ENCODE results near the gene S100A13.
"Not testable (repeated sequence)": the region's sequence is repeated elsewhere in the genome, so short reads cannot be mapped to it uniquely, and the experiment has no call there.

S100A13 gene

DNA sequence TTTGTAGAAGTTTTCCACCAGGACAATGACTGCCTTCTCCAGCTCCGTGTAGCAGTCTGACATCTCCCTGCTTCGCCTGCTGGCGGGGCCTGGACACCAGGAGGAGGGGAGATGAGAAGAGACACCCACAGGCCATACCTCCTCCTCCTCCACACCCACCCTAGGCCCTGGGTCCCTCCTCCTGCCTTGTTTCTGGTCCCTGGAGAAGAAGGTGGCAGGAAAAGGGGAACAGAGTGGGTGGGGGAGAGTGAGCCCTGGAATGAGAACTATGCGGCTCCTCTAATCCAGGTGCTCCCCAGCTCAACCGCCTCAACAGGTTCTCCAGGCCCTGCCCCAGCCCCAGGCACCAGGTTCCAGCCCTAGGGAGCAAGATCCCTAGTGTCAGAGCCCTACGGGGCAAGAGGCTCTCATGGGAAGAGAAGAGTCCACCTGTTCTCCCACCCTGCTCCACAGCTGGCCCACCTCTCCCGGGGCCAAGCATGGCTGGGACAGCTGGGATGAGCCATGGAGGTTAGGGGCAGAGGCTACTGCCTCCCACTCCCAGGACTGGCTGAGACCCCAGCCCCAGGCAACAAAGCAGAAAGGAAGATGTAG, 19.1 kb downstream of the S100A13 start:
- no peak for DNase-seq (ENCODE audit: low read depth)

DNA sequence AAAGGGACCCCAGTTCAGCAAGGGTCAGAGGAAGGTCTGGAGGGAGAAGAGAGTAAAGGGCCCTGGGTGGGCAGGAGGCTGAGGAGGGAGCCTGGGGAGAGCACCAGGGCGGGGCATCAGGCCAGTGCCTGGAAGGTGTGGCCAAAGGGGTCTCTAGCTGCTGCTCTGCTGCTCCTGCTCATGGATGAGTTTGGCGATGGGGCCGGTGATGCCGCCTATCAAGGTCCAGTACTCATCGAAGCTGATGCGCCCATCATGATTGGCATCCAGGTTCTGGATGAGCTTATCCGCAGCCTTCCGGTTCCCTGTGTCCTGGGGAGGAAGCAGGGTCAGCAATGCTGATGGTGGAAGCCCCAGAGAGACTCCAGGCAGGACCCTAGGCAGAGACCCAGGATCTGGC, 19.9 kb downstream of the S100A13 start:
- no peak for DNase-seq (ENCODE audit: low read depth)

- no peak for DNase-seq (ENCODE audit: low read depth)
Measured at GRCh38 chr1:153606194-153606593, 21.1 kb downstream of the S100A13 start.

DNA sequence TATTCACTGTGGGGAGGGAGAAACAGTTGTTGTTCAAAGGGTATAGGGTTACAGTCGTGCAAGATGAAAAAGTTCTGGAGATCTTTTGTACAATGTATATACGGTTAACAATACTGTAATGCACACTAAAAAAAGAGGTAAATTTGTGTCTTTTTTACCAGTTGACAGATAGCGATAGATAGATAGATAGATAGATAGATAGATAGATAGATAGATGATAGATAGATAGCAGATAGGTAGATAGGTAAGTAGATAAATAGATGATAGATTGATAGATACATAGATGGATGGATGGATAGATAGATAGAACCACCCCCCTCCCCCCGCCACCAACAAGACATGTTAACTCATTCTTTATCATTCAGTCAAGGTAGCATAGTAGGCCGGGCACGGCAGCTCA, 24.6 kb downstream of the S100A13 start:
- DNase-seq (ENCODE audit: low read depth): no peak

GRCh38 chr1:153599847-153600246, 27.5 kb downstream of the S100A13 start:
- no peak for DNase-seq (ENCODE audit: low read depth)

DNA sequence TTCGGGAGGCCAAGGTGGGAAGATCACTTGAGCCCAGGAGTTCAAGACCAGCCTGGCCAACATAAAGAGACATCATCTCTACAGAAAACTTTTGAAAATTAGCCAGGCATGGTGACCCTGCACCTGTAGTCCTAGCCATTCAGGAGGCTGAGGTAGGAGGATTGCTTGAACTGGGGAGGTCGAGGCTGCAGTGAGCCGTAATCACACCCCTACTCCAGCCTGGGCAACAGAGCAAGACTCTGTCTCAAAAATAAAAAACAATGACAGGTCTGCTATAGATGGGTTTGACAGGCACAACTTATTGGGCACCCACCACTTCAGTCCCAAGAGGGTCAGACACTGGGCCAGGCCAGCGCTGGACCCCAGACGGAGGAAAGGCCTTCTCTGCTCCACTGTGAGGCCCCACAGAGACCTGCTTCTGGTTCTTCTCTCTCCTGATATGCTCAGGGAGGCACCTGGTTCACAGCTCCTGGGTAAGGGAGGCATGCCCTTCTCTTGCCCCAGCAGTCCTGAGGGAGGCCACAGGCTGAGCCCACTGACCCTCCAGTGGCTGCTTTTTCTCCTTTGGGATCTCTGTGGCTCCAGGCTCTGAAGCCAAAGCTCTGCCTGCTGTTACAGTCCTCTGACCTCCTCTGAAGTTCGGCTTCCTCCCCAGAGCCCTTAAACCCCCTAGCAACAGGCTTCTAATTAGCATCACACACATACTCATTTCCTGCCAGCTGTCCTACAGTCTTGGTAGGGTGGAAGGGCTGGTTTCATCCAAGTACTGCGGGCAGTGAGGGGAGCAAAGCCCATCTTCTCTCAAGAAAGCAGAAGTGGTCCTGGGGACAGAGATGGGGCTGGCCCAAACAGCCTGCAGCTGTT, 28.8 kb downstream of the S100A13 start:
- DNase-seq (ENCODE audit: low read depth): no peak

- DNase-seq (ENCODE audit: low read depth): no peak
Measured at GRCh38 chr1:153597206-153597605, 30.1 kb downstream of the S100A13 start.

DNA sequence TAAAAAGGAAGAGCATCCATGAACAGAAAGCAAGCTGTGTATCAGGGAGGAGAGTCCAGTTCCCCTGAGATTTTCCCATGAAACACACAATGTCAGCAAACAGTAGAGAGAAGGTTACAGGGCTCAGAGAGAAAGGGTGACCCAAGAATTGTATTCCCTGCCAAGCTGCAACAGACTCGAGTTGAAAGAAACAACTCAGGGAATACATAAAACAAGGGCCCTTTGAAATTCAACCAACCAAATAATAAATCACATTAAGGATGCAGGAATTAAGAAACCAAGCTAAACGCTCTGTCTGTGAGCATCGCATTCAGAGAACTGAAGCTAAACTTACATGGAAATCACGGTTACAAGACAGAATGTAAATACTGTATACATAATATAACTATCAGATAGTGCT, 34.6 kb downstream of the S100A13 start:
- DNase-seq (ENCODE audit: low read depth): no peak

GRCh38 chr1:153588482-153588881, 38.8 kb downstream of the S100A13 start:
- DNase-seq (ENCODE audit: low read depth): no peak

- DNase-seq (ENCODE audit: low read depth): not testable (repeated sequence)
Measured at GRCh38 chr1:153588033-153588432, 39.3 kb downstream of the S100A13 start.

GRCh38 chr1:153587314-153587713, 40.0 kb downstream of the S100A13 start:
- DNase-seq (ENCODE audit: low read depth): no peak

- DNase-seq (ENCODE audit: low read depth): no peak
Measured at GRCh38 chr1:153586347-153586746, 41.0 kb downstream of the S100A13 start.

DNA sequence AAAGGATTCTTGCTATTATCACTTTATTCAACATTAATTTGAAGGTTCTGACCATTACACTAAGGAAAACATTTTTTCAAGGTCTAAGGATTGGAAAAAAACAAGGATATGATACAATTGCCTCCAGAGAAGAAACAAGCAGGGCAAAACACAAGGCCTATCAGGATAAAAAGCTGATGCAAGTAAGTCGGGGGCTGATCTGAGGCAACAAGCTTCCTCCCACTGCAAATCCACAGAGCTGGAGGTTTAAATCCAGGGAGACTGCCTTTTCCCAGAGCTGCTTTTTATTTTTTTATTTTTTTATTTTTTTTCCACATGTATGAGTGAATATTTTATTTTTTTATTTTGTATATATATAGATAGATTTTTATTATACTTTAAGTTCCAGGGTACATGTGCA, 42.3 kb downstream of the S100A13 start:
- no peak for DNase-seq (ENCODE audit: low read depth)

GRCh38 chr1:153583976-153584375, 43.3 kb downstream of the S100A13 start:
- no peak for DNase-seq (ENCODE audit: low read depth)

- not testable (repeated sequence) for DNase-seq (ENCODE audit: low read depth)
Measured at GRCh38 chr1:153583514-153583913, 43.8 kb downstream of the S100A13 start.

DNA sequence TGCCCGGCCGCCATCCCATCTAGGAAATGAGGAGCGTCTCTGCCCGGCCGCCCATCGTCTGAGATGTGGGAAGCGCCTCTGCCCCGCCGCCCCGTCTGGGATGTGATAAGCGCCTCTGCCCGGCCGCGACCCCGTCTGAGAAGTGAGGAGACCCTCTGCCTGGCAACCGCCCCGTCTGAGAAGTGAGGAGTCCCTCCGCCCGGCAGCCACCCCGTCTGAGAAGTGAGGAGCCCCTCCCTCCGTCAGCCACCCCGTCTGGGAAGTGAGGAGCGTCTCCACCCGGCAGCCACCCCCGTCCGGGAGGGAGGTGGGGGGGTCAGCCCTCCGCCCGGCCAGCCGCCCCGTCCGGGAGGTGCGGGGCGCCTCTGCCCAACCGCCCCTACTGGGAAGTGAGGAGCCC, 44.5 kb downstream of the S100A13 start:
- DNase-seq (ENCODE audit: low read depth): not testable (repeated sequence)

GRCh38 chr1:153578936-153579335, 48.4 kb downstream of the S100A13 start:
- no peak for DNase-seq (ENCODE audit: low read depth)

GRCh38 chr1:153578490-153578889, 48.8 kb downstream of the S100A13 start:
- no peak for DNase-seq (ENCODE audit: low read depth)

DNA sequence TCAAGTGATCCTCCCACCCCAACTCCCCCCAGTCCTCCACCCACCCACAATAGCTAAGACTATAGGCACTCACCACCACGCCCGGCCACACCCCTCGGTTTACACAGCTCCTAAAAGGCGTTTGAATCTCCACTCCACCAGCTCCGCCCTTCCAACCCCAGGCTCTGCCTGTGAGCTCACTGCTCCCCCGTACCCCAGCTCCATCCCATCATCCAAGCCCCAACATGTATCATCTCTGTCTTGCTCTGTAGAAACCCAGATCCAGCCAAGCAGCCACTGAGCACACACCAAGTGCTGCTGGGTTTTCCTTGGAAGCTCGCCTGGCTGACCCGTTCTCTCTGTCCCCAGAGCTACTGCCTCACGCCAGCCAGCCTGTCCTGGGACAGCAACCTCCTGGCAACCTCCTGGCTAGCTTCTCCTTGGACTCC, 49.7 kb downstream of the S100A13 start:
- DNase-seq (ENCODE audit: low read depth): no peak

GRCh38 chr1:153577138-153577537, 50.2 kb downstream of the S100A13 start:
- no peak for DNase-seq (ENCODE audit: low read depth)

GRCh38 chr1:153575497-153575896, 51.8 kb downstream of the S100A13 start:
- not testable (repeated sequence) for DNase-seq (ENCODE audit: low read depth)

DNA sequence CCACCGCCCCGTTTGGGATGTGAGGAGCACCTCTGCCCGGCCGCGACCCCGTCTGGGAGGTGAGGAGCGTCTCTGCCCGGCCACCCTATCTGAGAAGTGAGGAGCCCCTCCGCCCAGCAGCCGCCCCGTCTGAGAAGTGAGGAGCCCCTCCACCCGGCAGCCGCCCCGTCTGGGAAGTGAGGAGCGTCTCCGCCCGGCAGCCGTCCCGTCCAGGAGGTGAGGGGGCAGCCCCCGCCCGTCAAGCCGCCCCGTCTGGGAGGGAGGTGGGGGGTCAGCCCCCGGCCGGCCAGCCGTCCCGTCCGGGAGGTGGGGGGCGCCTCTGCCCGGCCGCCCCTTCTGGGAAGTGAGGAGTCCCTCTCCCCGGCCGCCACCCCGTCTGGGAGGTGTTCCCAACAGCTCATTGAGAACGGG, 52.2 kb downstream of the S100A13 start:
- not testable (repeated sequence) for DNase-seq (ENCODE audit: low read depth)

DNA sequence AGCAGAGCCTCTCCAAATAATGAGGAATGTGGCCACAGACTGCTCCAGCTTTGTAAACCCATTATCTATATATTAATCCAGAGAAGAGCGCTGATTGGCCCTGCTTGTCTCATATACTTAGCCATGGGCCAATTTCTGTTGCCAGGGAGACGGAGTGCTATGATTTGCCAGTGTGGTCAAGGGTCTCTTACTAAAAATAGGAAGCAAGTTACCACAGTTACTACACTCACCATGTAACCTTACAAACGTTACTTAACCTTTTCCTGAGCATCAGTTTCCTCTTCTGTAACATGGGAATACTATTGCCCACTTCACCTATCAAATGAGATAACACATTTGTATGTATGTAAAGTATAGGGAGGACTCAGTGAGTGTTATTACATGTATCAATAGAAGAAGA, 54.0 kb downstream of the S100A13 start:
- DNase-seq (ENCODE audit: low read depth): no peak
